ENCODE results near the gene TP63. TPM values are rescaled to one million over a fixed set of nuclear protein-coding genes. Genes with fewer than 3 reads are reported as not detected.

The TP63 gene
- total RNA-seq, 1 donor from 2014 or later: 122 TPM

- Histone ChIP-seq H3K36me3 (ENCODE audit: control insufficient read depth, insufficient read depth, low read length) (no peaks in the 10 kb centered on the region), H3K4me3 (ENCODE audit: low read depth, low read length) (no peak overlapping the region), H3K27me3 (ENCODE audit: control insufficient read depth, insufficient read depth, low read length) (no peaks in the 10 kb centered on the region)
- TF ChIP-seq, protein P1, sequence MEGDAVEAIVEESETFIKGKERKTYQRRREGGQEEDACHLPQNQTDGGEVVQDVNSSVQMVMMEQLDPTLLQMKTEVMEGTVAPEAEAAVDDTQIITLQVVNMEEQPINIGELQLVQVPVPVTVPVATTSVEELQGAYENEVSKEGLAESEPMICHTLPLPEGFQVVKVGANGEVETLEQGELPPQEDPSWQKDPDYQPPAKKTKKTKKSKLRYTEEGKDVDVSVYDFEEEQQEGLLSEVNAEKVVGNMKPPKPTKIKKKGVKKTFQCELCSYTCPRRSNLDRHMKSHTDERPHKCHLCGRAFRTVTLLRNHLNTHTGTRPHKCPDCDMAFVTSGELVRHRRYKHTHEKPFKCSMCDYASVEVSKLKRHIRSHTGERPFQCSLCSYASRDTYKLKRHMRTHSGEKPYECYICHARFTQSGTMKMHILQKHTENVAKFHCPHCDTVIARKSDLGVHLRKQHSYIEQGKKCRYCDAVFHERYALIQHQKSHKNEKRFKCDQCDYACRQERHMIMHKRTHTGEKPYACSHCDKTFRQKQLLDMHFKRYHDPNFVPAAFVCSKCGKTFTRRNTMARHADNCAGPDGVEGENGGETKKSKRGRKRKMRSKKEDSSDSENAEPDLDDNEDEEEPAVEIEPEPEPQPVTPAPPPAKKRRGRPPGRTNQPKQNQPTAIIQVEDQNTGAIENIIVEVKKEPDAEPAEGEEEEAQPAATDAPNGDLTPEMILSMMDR (IDR thresholded peaks at IDR 0.05; ENCODE audit: insufficient read depth, low read length, severe bottlenecking): no peak
- DNase-seq (ENCODE audit: low read depth) (no peak), FAIRE-seq (no peak)
Observed at GRCh38 chr3:189637750-189638149, 6.6 kb downstream of the TP63 start.

DNA sequence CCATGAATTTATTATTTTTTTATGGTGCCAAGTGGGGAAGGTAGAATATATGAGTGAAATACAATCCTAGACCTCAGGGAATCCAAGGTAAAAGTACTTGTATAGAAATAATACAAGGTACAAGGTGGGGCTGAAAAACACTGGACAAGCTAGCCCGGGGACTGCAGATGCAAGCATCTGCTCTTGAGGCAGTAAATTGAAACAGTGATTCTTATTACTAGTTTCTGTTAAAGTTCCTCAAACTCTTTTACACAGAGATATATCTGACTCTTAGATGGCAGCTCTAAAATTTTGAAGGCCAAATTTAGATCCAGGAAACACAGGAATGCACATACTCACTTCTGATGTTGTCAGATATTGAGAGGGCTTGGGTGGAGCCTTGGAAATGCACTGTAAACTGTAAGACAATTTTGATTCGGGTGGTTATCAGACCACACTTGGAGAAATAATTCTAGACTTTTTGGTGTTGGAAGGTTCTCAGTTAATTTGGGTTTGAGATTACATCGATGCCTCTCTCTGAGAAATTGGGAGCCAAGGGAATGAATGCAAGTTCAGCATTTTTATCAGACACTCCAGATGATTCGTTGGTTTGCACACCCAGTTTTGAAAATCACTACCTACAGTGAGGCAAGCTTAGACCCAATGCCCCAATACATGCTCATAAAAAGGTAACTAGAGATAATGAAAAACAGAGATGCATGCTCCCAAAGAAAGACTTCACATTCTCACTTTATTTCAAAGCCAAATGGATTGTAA lies 7.3 kb downstream of the TP63 start:
- no peak for DNase-seq (ENCODE audit: low read depth)
- Histone ChIP-seq H3K4me3 (ENCODE audit: low read depth, low read length) (no peak overlapping the region), H3K36me3 (ENCODE audit: control insufficient read depth, insufficient read depth, low read length) (no peaks in the 10 kb centered on the region), H3K27me3 (ENCODE audit: control insufficient read depth, insufficient read depth, low read length) (no peaks in the 10 kb centered on the region)
- TF ChIP-seq, protein P1 (IDR thresholded peaks at IDR 0.05; ENCODE audit: insufficient read depth, low read length, severe bottlenecking): no peak
- FAIRE-seq: no peak

GRCh38 chr3:189641776-189642175 lies 10.6 kb downstream of the TP63 start:
- Histone ChIP-seq H3K4me3 (ENCODE audit: low read depth, low read length) (no peak overlapping the region), H3K36me3 (ENCODE audit: control insufficient read depth, insufficient read depth, low read length) (no peaks in the 10 kb centered on the region), H3K27me3 (ENCODE audit: control insufficient read depth, insufficient read depth, low read length) (no peaks in the 10 kb centered on the region)
- TF ChIP-seq, protein P1 (IDR thresholded peaks at IDR 0.05; ENCODE audit: insufficient read depth, low read length, severe bottlenecking): no peak
- no peak for FAIRE-seq
- peak; percentile 87 for DNase-seq (ENCODE audit: low read depth)

DNA sequence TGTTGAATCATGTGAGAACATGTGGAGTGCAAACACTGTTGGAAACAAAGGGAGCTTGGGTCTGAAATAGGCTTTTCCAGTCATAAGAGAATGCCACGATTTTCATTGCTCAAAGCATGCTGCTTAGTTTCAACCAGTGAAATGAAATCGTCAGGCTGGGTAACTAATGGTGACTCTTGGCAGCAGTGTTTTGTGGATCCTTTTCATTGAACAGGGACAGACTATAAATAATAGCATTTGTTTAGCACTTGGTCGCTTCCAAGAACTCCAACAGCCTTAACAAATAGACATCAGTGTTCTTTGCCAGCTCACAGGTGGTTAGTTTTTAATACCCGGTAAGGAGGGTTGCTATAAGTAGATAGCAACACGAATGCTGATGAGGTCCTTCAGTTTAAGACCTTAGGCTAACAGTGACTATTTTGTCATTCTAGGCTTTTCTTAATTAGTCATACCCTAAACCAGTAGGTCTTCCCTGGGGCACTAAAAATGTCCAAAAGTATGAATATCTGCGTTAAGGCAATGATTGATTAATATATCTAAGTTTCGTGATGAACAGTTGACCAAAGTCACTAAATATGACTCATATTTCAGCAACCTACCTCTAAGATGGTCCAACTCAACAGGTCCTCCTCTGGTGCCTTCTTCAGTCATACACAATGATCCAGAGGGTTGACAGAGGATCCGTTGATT lies 15.8 kb downstream of the TP63 start:
- FAIRE-seq (no peak), DNase-seq (ENCODE audit: low read depth) (no peak)
- Histone ChIP-seq H3K36me3 (ENCODE audit: control insufficient read depth, insufficient read depth, low read length) (no peaks in the 10 kb centered on the region), H3K4me3 (ENCODE audit: low read depth, low read length) (no peak overlapping the region), H3K27me3 (ENCODE audit: control insufficient read depth, insufficient read depth, low read length) (no peaks in the 10 kb centered on the region)
- TF ChIP-seq, protein P1 (IDR thresholded peaks at IDR 0.05; ENCODE audit: insufficient read depth, low read length, severe bottlenecking): no peak

- H3K27me3 ChIP-seq (ENCODE audit: control insufficient read depth, insufficient read depth, low read length): no peaks in the 10 kb centered on the region
- TF ChIP-seq, protein P1 (IDR thresholded peaks at IDR 0.05; ENCODE audit: insufficient read depth, low read length, severe bottlenecking): peak; percentile 35
- peak; percentile 21 for DNase-seq (ENCODE audit: low read depth)
- FAIRE-seq: no peak
- H3K36me3 ChIP-seq (ENCODE audit: control insufficient read depth, insufficient read depth, low read length): no peaks in the 10 kb centered on the region
- H3K4me3 ChIP-seq (ENCODE audit: low read depth, low read length): no peak overlapping the region
Observed at GRCh38 chr3:189652042-189652441, 20.9 kb downstream of the TP63 start.

Measured in bronchial epithelial cell (primary cell).